Measurements from ENCODE around the gene GAL3ST1. TPM values are rescaled to one million over a fixed set of nuclear protein-coding genes. Genes with fewer than 3 reads are reported as not detected.

The GAL3ST1 gene
- total and polyA plus RNA-seq, 4 donors, result 1.0 to 19.4 (median 1.5) TPM

- Histone ChIP-seq H3K27ac (ENCODE audit: low read depth in 1 of 2, low read length in 2 of 2) (peak overlapping the region; percentile 77 to 89), H3K9me3 (ENCODE audit: control insufficient read depth in 4 of 4, low read length in 3 of 4) (no peaks in the 10 kb centered on the region), H3K9ac (ENCODE audit: low read depth in 1 of 2, low read length in 2 of 2) (peak overlapping the region; percentile 92 to 97), H3K36me3 (ENCODE audit: control insufficient read depth in 4 of 4, insufficient read depth in 3 of 4, low read depth in 1 of 4, low read length in 3 of 4) (peaks cover 11 to 29% (median 27%) of the 10 kb centered on the region in 4 donors), H3K4me1 (ENCODE audit: control insufficient read depth in 4 of 4, insufficient read depth in 4 of 4, low read length in 3 of 4) (peaks cover 0 to 18% (median 12%) of the 10 kb centered on the region in 4 donors), H3K4me3 (ENCODE audit: low read depth in 1 of 3, low read length in 3 of 3) (peak overlapping the region; percentile 83 to 98 (median 98)), H3K27me3 (ENCODE audit: control insufficient read depth in 4 of 4, insufficient read depth in 4 of 4, low read length in 3 of 4) (no peaks in the 10 kb centered on the region)
- no peak for DNase-seq (ENCODE audit: low spot score)
- TF ChIP-seq REST (IDR thresholded peaks at IDR 0.05), result no peak
- no peak for TF ChIP-seq SP1 (IDR thresholded peaks at IDR 0.05)
- 8% methylated on average over 14 of the region's 14 CpGs for WGBS
Observed at GRCh38 chr22:30591191-30591587, 16.7 kb upstream of the GAL3ST1 start.

- TF ChIP-seq RXRA (IDR thresholded peaks at IDR 0.05), result no peak
- no peak for TF ChIP-seq CTCF (IDR thresholded peaks at IDR 0.05; ENCODE audit: low read depth, low read length, missing input control)
- no peak for TF ChIP-seq FOXA2 (IDR thresholded peaks at IDR 0.05)
- TF ChIP-seq HNF4A (conservative IDR thresholded peaks at IDR 0.05), result no peak
- no peak for TF ChIP-seq ATF3 (IDR thresholded peaks at IDR 0.05)
- TF ChIP-seq RAD21 (IDR thresholded peaks at IDR 0.05), result no peak
- no peak for TF ChIP-seq MAX (IDR thresholded peaks at IDR 0.05)
- no peak for TF ChIP-seq REST (IDR thresholded peaks at IDR 0.05)
- no peak for TF ChIP-seq SP1 (IDR thresholded peaks at IDR 0.05)
- TF ChIP-seq GABPA (IDR thresholded peaks at IDR 0.05 in 1 of 2, conservative IDR thresholded peaks at IDR 0.05 in 1 of 2), result no peak
- TF ChIP-seq FOXA1 (IDR thresholded peaks at IDR 0.05), result no peak
- TF ChIP-seq JUND (IDR thresholded peaks at IDR 0.05), result no peak
- 96% methylated on average over 8 of the region's 8 CpGs for WGBS
Observed at GRCh38 chr22:30586414-30586813, 11.9 kb upstream of the GAL3ST1 start.

More at GRCh38 chr22:30586414-30586813, 11.9 kb upstream of the GAL3ST1 start:
- peaks cover 0 to 13% (median 10%) of the 10 kb centered on the region in 4 donors for H3K4me1 ChIP-seq (ENCODE audit: control insufficient read depth in 4 of 4, insufficient read depth in 4 of 4, low read length in 3 of 4)
- H3K9me3 ChIP-seq (ENCODE audit: control insufficient read depth in 4 of 4, low read length in 3 of 4), result no peaks in the 10 kb centered on the region
- no peak overlapping the region for H3K4me3 ChIP-seq (ENCODE audit: low read depth in 1 of 3, low read length in 3 of 3)
- peaks cover 15 to 74% (median 47%) of the 10 kb centered on the region in 4 donors for H3K36me3 ChIP-seq (ENCODE audit: control insufficient read depth in 4 of 4, insufficient read depth in 3 of 4, low read depth in 1 of 4, low read length in 3 of 4)
- H3K27ac ChIP-seq (ENCODE audit: low read depth in 1 of 2, low read length in 2 of 2), result no peak overlapping the region
- H3K9ac ChIP-seq (ENCODE audit: low read depth in 1 of 2, low read length in 2 of 2), result no peak overlapping the region
- no peaks in the 10 kb centered on the region for H3K27me3 ChIP-seq (ENCODE audit: control insufficient read depth in 4 of 4, insufficient read depth in 4 of 4, low read length in 3 of 4)
- DNase-seq (ENCODE audit: low spot score), result no peak

All from liver (tissue), 9 donors.